Neural crest cell (in vitro differentiated cells): Measurements from ENCODE around the gene ABCB11. TPM values are rescaled to one million over a fixed set of nuclear protein-coding genes. Genes with fewer than 3 reads are reported as not detected.
A peak's percentile ranks its signal among the peaks of the same experiment; 100 is the strongest.

ENCODE experiments used
- DNase-seq: peaks from one replicate; pipeline ENCODE4 v3.0.0; 2021; ENCODE audit warnings: low read depth, mixed read lengths, low spot score
- H3K27ac Mint-ChIP-seq: one replicate; pipeline ENCODE4 v1.8.0; 2021; ENCODE audit warnings: mild to moderate bottlenecking, mixed read lengths; ENCODE audit not compliant: unreplicated experiment
- H3K27me3 Mint-ChIP-seq: 2 replicates; pipeline ENCODE4 v1.8.0; 2021; ENCODE audit warnings: low read depth, mild to moderate bottlenecking, mixed read lengths
- H3K36me3 Mint-ChIP-seq: 2 replicates; pipeline ENCODE4 v1.8.0; 2021; ENCODE audit warnings: low read depth, mild to moderate bottlenecking, mixed read lengths
- H3K4me1 Mint-ChIP-seq: 2 replicates; pipeline ENCODE4 v1.8.0; 2021; ENCODE audit warnings: mixed read lengths
- H3K4me3 Mint-ChIP-seq: one replicate; pipeline ENCODE4 v1.8.0; 2021; ENCODE audit warnings: mild to moderate bottlenecking, mixed read lengths
- H3K9me3 Mint-ChIP-seq: 2 replicates; pipeline ENCODE4 v1.8.0; 2021; ENCODE audit warnings: mixed read lengths
- total RNA-seq: library from RNA; stranded (reverse); gene quantifications from 2 replicates; pipeline ENCODE4 v1.2.1, GENCODE V29; 2021
- TF ChIP-seq, protein P1 (sequence below): fragments of 200-600 bp; sonication (generic); conservative IDR thresholded peaks from 2 replicates; pipeline ENCODE4 v1.5.0; 2021; ENCODE audit warnings: antibody characterized with exemption, mild to moderate bottlenecking

The ABCB11 gene
- total RNA-seq, 1 donor from 2014 or later: 0.07 TPM

DNA sequence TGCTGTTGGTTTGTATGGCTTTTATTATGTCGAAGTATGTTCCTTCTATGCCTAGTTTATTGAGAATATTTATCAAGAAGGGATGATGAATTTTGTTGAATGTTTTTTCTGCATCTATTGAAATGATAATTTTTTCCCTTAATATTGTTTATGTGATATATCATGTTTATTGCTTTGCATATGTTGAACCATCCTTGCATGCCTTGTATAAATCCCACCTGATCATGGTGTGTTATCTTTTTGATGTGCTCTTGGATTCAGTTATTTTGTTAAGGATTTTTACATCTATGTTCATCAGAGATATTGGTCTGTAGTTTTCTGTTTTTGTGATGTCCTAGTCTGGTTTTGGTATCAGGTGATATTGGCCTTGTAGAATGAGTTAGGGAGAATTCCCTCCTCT is 79.3 kb downstream of the ABCB11 start:
- Mint-ChIP-seq H3K36me3 (peaks cover 14% of the 10 kb centered on the region), H3K27ac (no peak overlapping the region), H3K27me3 (no peaks in the 10 kb centered on the region), H3K4me3 (no peak overlapping the region), H3K4me1 (no peaks in the 10 kb centered on the region), H3K9me3 (peaks cover 31% of the 10 kb centered on the region)
- TF ChIP-seq, protein P1, sequence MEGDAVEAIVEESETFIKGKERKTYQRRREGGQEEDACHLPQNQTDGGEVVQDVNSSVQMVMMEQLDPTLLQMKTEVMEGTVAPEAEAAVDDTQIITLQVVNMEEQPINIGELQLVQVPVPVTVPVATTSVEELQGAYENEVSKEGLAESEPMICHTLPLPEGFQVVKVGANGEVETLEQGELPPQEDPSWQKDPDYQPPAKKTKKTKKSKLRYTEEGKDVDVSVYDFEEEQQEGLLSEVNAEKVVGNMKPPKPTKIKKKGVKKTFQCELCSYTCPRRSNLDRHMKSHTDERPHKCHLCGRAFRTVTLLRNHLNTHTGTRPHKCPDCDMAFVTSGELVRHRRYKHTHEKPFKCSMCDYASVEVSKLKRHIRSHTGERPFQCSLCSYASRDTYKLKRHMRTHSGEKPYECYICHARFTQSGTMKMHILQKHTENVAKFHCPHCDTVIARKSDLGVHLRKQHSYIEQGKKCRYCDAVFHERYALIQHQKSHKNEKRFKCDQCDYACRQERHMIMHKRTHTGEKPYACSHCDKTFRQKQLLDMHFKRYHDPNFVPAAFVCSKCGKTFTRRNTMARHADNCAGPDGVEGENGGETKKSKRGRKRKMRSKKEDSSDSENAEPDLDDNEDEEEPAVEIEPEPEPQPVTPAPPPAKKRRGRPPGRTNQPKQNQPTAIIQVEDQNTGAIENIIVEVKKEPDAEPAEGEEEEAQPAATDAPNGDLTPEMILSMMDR: no peak
- DNase-seq: no peak

- Mint-ChIP-seq H3K27ac (no peak overlapping the region), H3K9me3 (peaks cover 26% of the 10 kb centered on the region), H3K36me3 (peaks cover 14% of the 10 kb centered on the region), H3K4me3 (no peak overlapping the region), H3K4me1 (no peaks in the 10 kb centered on the region), H3K27me3 (no peaks in the 10 kb centered on the region)
- TF ChIP-seq, protein P1: no peak
- no peak for DNase-seq
Measured at GRCh38 chr2:168949324-168949723, 81.8 kb downstream of the ABCB11 start.

- H3K36me3 Mint-ChIP-seq: peaks cover 11% of the 10 kb centered on the region
- H3K9me3 Mint-ChIP-seq: peaks cover 24% of the 10 kb centered on the region
- H3K27ac Mint-ChIP-seq: no peak overlapping the region
- H3K4me3 Mint-ChIP-seq: no peak overlapping the region
- H3K27me3 Mint-ChIP-seq: no peaks in the 10 kb centered on the region
- no peak for DNase-seq
- H3K4me1 Mint-ChIP-seq: no peaks in the 10 kb centered on the region
- TF ChIP-seq, protein P1: peak; percentile 65
Measured at GRCh38 chr2:168948621-168949212, 82.4 kb downstream of the ABCB11 start.

- TF ChIP-seq, protein P1: no peak
- H3K27ac Mint-ChIP-seq: no peak overlapping the region
- no peaks in the 10 kb centered on the region for H3K27me3 Mint-ChIP-seq
- no peak for DNase-seq
- H3K9me3 Mint-ChIP-seq: peaks cover 13% of the 10 kb centered on the region
- no peaks in the 10 kb centered on the region for H3K36me3 Mint-ChIP-seq
- H3K4me1 Mint-ChIP-seq: no peaks in the 10 kb centered on the region
- no peak overlapping the region for H3K4me3 Mint-ChIP-seq
Measured at GRCh38 chr2:168945508-168945907, 85.6 kb downstream of the ABCB11 start.

- peaks cover 6% of the 10 kb centered on the region for H3K9me3 Mint-ChIP-seq
Measured at GRCh38 chr2:168944065-168944464, 87.1 kb downstream of the ABCB11 start.

More at GRCh38 chr2:168944065-168944464, 87.1 kb downstream of the ABCB11 start:
- Mint-ChIP-seq H3K36me3 (no peaks in the 10 kb centered on the region), H3K27ac (no peak overlapping the region), H3K4me1 (no peaks in the 10 kb centered on the region), H3K4me3 (no peak overlapping the region), H3K27me3 (no peaks in the 10 kb centered on the region)
- DNase-seq: no peak
- TF ChIP-seq, protein P1: no peak
